CD14-positive monocyte (primary cell): Measurements from ENCODE around the gene GAL3ST2. TPM values are rescaled to one million over a fixed set of nuclear protein-coding genes. Genes with fewer than 3 reads are reported as not detected.

Source experiments
- DNase-seq, 3 donors: peaks; one replicate each; pipeline ENCODE4 v3.0.0-alpha.2; 2011 to 2022
- H2AFZ ChIP-seq: 2 replicates; pipeline ENCODE4 v1.6.0; 2012; ENCODE audit warnings: mild to moderate bottlenecking, low read depth, low read length, inconsistent platforms; ENCODE audit not compliant: insufficient read depth, poor library complexity, severe bottlenecking
- H3K27ac ChIP-seq, 2 donors: 1 replicate in 1 of 2; 2 replicates in 1 of 2; pipeline ENCODE4 v1.5.1; 2012 to 2013; ENCODE audit warnings: low read length in 2 of 2, control low read depth in 1 of 2, inconsistent platforms in 1 of 2, low read depth in 1 of 2, mild to moderate bottlenecking in 1 of 2
- H3K27me3 ChIP-seq, 2 donors: one replicate each; pipeline versions ENCODE4 v1.6.0 to v1.6.1; 2011 to 2013; ENCODE audit warnings: low read length in 2 of 2; ENCODE audit not compliant: control insufficient read depth in 2 of 2, insufficient read depth in 2 of 2
- H3K36me3 ChIP-seq, 2 donors: replicated peaks in 1 of 2; 1 replicate in 1 of 2; 2 replicates in 1 of 2; pipeline versions ENCODE4 v1.5.1 to v1.6.1; 2012 to 2013; ENCODE audit warnings: low read length in 2 of 2, control low read depth in 1 of 2, inconsistent platforms in 1 of 2, mild to moderate bottlenecking in 1 of 2; ENCODE audit not compliant: insufficient read depth in 2 of 2, control insufficient read depth in 1 of 2
- H3K4me1 ChIP-seq, 2 donors: 1 replicate in 1 of 2; 2 replicates in 1 of 2; pipeline versions ENCODE4 v1.5.1 to v1.6.1; 2012 to 2013; ENCODE audit warnings: low read length in 2 of 2, control low read depth in 1 of 2, inconsistent platforms in 1 of 2, mild to moderate bottlenecking in 1 of 2, moderate library complexity in 1 of 2; ENCODE audit not compliant: insufficient read depth in 2 of 2, control insufficient read depth in 1 of 2
- H3K4me2 ChIP-seq: replicated peaks from 2 replicates; pipeline ENCODE3; 2012; ENCODE audit warnings: low read length, moderate library complexity, mild to moderate bottlenecking; ENCODE audit not compliant: poor library complexity, severe bottlenecking; ENCODE audit errors: extremely low read depth
- H3K4me3 ChIP-seq, 3 experiments: fragments of 200-600 bp in 1 of 3; sonication (generic) in 1 of 3; replicated peaks in 1 of 3; 1 replicate in 2 of 3; 2 replicates in 1 of 3; pipeline ENCODE4 v1.5.1; 2011 to 2013; ENCODE audit warnings: low read length in 3 of 3, mild to moderate bottlenecking in 3 of 3, control low read depth in 2 of 3, low read depth in 2 of 3, inconsistent platforms in 1 of 3, moderate library complexity in 1 of 3
- H3K79me2 ChIP-seq: 2 replicates; pipeline ENCODE4 v1.6.0; 2012; ENCODE audit warnings: mild to moderate bottlenecking, control low read depth, inconsistent platforms, low read length, moderate library complexity; ENCODE audit not compliant: insufficient read depth
- H3K9ac ChIP-seq: 2 replicates; pipeline ENCODE4 v1.6.0; 2017; ENCODE audit warnings: low read length, mild to moderate bottlenecking; ENCODE audit not compliant: insufficient read depth, poor library complexity, severe bottlenecking
- H3K9me3 ChIP-seq, 2 donors: replicated peaks in 1 of 2; 1 replicate in 1 of 2; 2 replicates in 1 of 2; pipeline versions ENCODE4 v1.5.1 to v1.6.1; 2012 to 2013; ENCODE audit warnings: low read length in 2 of 2, control low read depth in 1 of 2; ENCODE audit not compliant: control insufficient read depth in 1 of 2, insufficient read depth in 1 of 2
- H4K20me1 ChIP-seq: 2 replicates; pipeline ENCODE4 v1.6.0; 2012; ENCODE audit warnings: mild to moderate bottlenecking, low read length, control low read depth, moderate library complexity; ENCODE audit not compliant: insufficient read depth
- H3K27ac Mint-ChIP-seq, 7 donors: one replicate each; pipeline ENCODE4 v1.8.0; 2020; ENCODE audit warnings: mild to moderate bottlenecking in 7 of 7, mixed read lengths in 7 of 7, moderate library complexity in 6 of 7, inconsistent platforms in 2 of 7
- H3K27me3 Mint-ChIP-seq, 3 donors: one replicate each; pipeline ENCODE4 v1.8.0; 2021 to 2022; ENCODE audit warnings: low read depth in 3 of 3, mild to moderate bottlenecking in 3 of 3, mixed read lengths in 3 of 3, moderate library complexity in 3 of 3, inconsistent platforms in 1 of 3
- H3K36me3 Mint-ChIP-seq, 2 donors: one replicate each; pipeline ENCODE4 v1.8.0; 2020; ENCODE audit warnings: mixed read lengths in 2 of 2, inconsistent platforms in 1 of 2, mild to moderate bottlenecking in 1 of 2
- H3K4me1 Mint-ChIP-seq: one replicate; pipeline ENCODE4 v1.8.0; 2020; ENCODE audit warnings: mild to moderate bottlenecking, mixed read lengths
- H3K4me3 Mint-ChIP-seq, 2 donors: one replicate each; pipeline ENCODE4 v1.8.0; 2020; ENCODE audit warnings: mild to moderate bottlenecking in 2 of 2, mixed read lengths in 2 of 2, moderate library complexity in 1 of 2
- H3K9me3 Mint-ChIP-seq, 7 donors: one replicate each; pipeline ENCODE4 v1.8.0; 2020 to 2022; ENCODE audit warnings: mixed read lengths in 7 of 7, mild to moderate bottlenecking in 6 of 7, moderate library complexity in 6 of 7, inconsistent platforms in 2 of 7
- WGBS: methylation state at CpG from one replicate; pipeline ENCODE4 v1.1.5; 2013; ENCODE audit warnings: missing lambda C conversion rate; ENCODE audit not compliant: insufficient coverage; 5-methylcytosine and 5-hydroxymethylcytosine counted together
- intact Hi-C, 2 donors: fragments of 100-400 bp; cut with micrococcal nuclease; formaldehyde crosslinking; loops; one replicate each; pipeline versions ENCODE4 v1.15.0 to v1.15.1; 2023
- polyA plus RNA-seq, 3 donors: library from polyadenylated mRNA; depleted of rRNA in 1 of 3; unstranded in 2 of 3; stranded (reverse) in 1 of 3; fragments of 300-500 nt in 2 of 3; fragments of >200 nt in 1 of 3; fragmentation: Illumina TruSeq in 2 of 3; gene quantifications; 1 replicate in 2 of 3; 2 replicates in 1 of 3; pipeline ENCODE4 v1.2.3, GENCODE V29; 2012 to 2021
- TF ChIP-seq, protein P1 (sequence below): fragments of 200-600 bp; IDR thresholded peaks from one replicate; pipeline ENCODE4 v1.8.0; 2022; ENCODE audit warnings: antibody characterized with exemption, mild to moderate bottlenecking

GAL3ST2 gene
- polyA plus RNA-seq, 3 donors, result not detected

DNA sequence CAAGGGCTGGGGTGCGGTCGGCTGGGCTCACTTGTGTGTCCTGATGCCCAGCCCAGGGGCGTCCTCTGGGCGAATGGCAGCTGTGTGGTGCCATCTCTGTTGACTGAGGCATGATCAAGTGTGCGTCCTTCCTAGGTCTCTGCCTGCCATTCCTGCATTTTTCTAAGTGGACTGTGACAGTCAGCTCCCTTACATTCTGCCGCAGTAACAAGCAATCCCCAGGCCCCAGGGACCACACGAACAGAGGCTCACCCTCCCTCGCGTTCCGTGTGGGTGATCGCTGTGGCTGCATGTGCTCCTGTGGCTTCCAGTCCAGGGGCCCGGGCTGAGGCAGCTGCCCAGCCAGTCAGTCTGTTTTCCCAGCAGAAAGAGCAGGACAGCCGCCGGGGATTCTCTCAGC, 24.4 kb upstream of the GAL3ST2 start:
- no peaks in the 10 kb centered on the region for H3K79me2 ChIP-seq
- peaks cover 50 to 71% of the 10 kb centered on the region in 2 donors for H3K36me3 Mint-ChIP-seq
- no peaks in the 10 kb centered on the region for H3K27me3 ChIP-seq
- no peak overlapping the region for H3K9ac ChIP-seq
- no peak for DNase-seq
- no peak overlapping the region for H3K4me3 Mint-ChIP-seq
- H3K27me3 Mint-ChIP-seq, result no peaks in the 10 kb centered on the region
- 99% methylated on average over 14 of the region's 14 CpGs for WGBS
- peaks cover 0 to 2% (median 0%) of the 10 kb centered on the region in 7 donors for H3K9me3 Mint-ChIP-seq
- H3K27ac Mint-ChIP-seq, result no peak overlapping the region
- no peak overlapping the region for H3K27ac ChIP-seq
- H3K4me2 ChIP-seq, result no peak overlapping the region
- no peaks in the 10 kb centered on the region for H3K4me1 Mint-ChIP-seq
- H3K4me1 ChIP-seq, result no peaks in the 10 kb centered on the region
- H4K20me1 ChIP-seq, result no peaks in the 10 kb centered on the region
- TF ChIP-seq, protein P1, sequence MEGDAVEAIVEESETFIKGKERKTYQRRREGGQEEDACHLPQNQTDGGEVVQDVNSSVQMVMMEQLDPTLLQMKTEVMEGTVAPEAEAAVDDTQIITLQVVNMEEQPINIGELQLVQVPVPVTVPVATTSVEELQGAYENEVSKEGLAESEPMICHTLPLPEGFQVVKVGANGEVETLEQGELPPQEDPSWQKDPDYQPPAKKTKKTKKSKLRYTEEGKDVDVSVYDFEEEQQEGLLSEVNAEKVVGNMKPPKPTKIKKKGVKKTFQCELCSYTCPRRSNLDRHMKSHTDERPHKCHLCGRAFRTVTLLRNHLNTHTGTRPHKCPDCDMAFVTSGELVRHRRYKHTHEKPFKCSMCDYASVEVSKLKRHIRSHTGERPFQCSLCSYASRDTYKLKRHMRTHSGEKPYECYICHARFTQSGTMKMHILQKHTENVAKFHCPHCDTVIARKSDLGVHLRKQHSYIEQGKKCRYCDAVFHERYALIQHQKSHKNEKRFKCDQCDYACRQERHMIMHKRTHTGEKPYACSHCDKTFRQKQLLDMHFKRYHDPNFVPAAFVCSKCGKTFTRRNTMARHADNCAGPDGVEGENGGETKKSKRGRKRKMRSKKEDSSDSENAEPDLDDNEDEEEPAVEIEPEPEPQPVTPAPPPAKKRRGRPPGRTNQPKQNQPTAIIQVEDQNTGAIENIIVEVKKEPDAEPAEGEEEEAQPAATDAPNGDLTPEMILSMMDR, result no peak
- no peaks in the 10 kb centered on the region for H3K9me3 ChIP-seq
- no peak overlapping the region for H2AFZ ChIP-seq
- H3K4me3 ChIP-seq, result no peak overlapping the region
- intact Hi-C loops, result no loop called here
- H3K36me3 ChIP-seq, result peaks cover 32 to 39% of the 10 kb centered on the region in 2 donors

DNA sequence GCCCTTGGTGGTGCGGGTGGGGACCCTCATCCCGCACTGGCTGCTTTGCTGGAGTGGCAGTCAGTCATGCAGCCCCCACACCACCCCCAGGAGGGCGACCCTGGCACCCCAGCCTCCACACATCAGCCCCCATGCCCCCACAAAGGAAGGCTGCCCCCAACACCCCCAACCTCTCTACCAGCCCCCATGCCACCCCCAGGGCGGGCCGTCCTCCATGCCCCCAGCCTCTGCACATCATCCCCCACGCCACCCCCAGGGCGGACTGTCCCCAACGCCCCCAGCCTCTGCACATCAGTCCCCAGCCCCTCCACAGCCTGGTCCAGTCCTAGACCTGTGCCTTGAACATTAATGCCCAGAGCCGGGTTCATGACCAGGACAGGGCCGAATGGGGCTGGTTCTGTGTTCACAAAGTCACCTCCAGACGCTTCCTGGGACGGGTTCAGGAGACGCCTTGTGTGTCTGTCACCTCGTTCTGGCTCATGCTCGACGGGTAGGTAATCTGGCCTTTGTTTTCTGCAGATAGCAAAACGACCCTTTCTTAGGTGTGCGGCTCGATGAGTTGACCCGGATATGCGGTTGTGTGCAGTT, 23.8 kb upstream of the GAL3ST2 start:
- Histone ChIP-seq H3K9me3 (no peaks in the 10 kb centered on the region), H3K4me2 (no peak overlapping the region), H3K4me3 (no peak overlapping the region), H3K9ac (no peak overlapping the region), H3K27ac (no peak overlapping the region), H3K4me1 (no peaks in the 10 kb centered on the region), H2AFZ (no peak overlapping the region), H4K20me1 (no peaks in the 10 kb centered on the region), H3K79me2 (no peaks in the 10 kb centered on the region), H3K36me3 (peaks cover 31 to 44% of the 10 kb centered on the region in 2 donors), H3K27me3 (no peaks in the 10 kb centered on the region)
- Mint-ChIP-seq H3K27ac (no peak overlapping the region), H3K36me3 (peaks cover 52 to 74% of the 10 kb centered on the region in 2 donors), H3K27me3 (no peaks in the 10 kb centered on the region), H3K4me1 (no peaks in the 10 kb centered on the region), H3K4me3 (no peak overlapping the region), H3K9me3 (peaks cover 0 to 2% (median 0%) of the 10 kb centered on the region in 7 donors)
- intact Hi-C loops, result no loop called here
- TF ChIP-seq, protein P1, result no peak
- DNase-seq, result no peak
- WGBS, result 91% methylated on average over 16 of the region's 21 CpGs
